ENCODE data around the gene GGA2. TPM values are rescaled to one million over a fixed set of nuclear protein-coding genes. Genes with fewer than 3 reads are reported as not detected.

The GGA2 gene
- total RNA-seq, 4 donors from 2014 or later: 19.4 to 53.8 (median 23.9) TPM

DNA sequence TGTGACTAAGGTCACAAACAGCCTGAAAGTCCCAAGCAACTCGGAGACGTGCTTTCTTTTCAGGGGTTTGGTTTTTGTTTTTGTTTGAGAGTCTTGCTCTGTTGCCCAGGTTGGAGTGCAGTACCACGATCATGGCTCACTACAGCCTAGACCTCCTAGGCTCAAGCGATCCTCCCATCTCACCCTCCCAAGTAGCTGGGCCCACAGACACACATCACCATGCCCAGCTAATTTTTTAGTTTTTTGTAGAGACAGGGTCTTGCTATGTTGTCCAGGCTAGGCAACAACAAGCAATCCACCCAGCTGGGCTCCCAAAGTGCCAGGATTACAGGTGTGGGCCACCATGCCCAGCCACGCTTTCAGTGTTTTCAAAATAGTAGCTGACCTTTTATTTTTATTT is 19.8 kb upstream of the GGA2 start:
- TF ChIP-seq, protein P1, sequence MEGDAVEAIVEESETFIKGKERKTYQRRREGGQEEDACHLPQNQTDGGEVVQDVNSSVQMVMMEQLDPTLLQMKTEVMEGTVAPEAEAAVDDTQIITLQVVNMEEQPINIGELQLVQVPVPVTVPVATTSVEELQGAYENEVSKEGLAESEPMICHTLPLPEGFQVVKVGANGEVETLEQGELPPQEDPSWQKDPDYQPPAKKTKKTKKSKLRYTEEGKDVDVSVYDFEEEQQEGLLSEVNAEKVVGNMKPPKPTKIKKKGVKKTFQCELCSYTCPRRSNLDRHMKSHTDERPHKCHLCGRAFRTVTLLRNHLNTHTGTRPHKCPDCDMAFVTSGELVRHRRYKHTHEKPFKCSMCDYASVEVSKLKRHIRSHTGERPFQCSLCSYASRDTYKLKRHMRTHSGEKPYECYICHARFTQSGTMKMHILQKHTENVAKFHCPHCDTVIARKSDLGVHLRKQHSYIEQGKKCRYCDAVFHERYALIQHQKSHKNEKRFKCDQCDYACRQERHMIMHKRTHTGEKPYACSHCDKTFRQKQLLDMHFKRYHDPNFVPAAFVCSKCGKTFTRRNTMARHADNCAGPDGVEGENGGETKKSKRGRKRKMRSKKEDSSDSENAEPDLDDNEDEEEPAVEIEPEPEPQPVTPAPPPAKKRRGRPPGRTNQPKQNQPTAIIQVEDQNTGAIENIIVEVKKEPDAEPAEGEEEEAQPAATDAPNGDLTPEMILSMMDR (IDR thresholded peaks at IDR 0.05): no peak
- no peak for TF ChIP-seq POLR2A (IDR thresholded peaks at IDR 0.05)
- 89 to 94% methylated on average over 5 of the region's 5 CpGs for WGBS, 2 donors
- DNase-seq: no peak
- no peak overlapping the region for H3K27ac ChIP-seq
- H3K4me3 ChIP-seq: no peak overlapping the region
- H3K9me3 ChIP-seq: no peaks in the 10 kb centered on the region
- intact Hi-C loops (cut with DNase I): no loop called here
- H3K27me3 ChIP-seq: no peaks in the 10 kb centered on the region
- H3K36me3 ChIP-seq: peaks cover 34 to 99% (median 42%) of the 10 kb centered on the region in 3 donors
- no peaks in the 10 kb centered on the region for H3K4me1 ChIP-seq

DNA sequence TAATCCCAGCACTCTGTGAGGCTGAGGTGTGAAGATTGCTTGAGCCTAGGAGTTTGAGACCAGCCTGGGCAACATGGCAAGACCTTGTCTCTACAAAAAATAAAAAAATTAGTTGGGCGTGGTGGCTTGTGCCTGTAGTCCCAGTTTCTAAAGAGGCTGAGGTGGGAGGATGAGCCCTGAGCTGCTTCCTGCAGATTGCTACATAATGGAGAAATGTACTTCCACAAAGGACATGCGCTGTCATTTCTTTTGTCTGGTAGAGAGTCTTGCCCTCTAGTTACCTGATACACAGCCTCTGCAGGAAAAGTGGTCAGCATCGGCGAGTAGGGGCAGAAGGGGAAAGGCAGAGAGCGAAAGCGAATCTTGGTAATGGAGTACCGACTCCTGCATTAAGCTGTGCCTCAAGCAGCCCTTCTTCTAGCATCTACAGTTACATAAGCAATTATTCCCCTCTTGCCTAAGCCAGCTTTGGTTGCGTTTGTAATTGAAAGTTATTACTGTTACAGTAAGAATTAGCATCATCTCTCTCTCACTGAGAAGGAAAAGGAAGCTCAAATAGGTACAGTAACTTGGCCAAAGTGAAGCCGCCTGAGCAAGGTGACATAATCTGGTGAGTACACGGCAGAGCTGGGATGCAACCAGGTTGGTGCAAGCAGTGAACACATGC is 18.5 kb upstream of the GGA2 start:
- H3K27ac ChIP-seq: no peak overlapping the region
- 78 to 86% methylated on average over 6 to 10 of the region's 10 CpGs for WGBS, 2 donors
- H3K9me3 ChIP-seq: no peaks in the 10 kb centered on the region
- peaks cover 29 to 99% (median 42%) of the 10 kb centered on the region in 3 donors for H3K36me3 ChIP-seq
- no peak for DNase-seq
- H3K4me1 ChIP-seq: no peaks in the 10 kb centered on the region
- intact Hi-C loops (cut with DNase I): no loop called here
- no peak for TF ChIP-seq POLR2A (IDR thresholded peaks at IDR 0.05)
- TF ChIP-seq, protein P1 (IDR thresholded peaks at IDR 0.05): no peak
- no peaks in the 10 kb centered on the region for H3K27me3 ChIP-seq
- H3K4me3 ChIP-seq: no peak overlapping the region

DNA sequence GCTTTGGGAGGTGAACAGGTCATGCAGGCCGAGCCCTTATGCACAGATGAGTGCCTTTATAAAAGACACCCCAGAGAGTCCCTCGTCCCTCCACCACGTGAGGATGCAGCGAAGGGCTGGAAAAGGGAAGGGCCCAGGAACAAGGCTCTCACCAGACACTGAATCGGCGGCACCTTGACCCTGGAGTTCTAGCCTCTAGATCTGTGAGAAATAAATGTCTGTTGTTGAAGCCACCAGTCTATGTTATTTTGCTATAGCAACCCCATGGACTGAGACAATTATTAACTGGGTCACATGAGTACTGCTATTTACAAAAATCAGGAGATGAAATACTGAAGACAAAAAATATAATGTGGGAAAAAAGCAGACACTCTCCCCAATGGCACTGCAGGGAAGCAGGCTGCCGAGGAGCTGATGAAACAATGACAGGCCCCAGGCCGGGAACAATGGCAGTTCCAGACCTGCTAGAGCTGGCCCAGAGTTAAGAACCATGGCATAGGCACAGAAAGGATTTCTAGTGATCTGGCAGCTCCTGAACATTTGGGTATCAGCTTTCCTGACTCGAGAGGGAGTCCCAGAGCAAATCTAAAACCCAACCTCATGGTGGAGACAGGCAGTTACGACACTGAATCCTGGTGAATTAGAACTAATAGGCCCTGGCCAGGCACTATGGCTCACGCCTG is 17.8 kb upstream of the GGA2 start:
- H3K27me3 ChIP-seq: no peaks in the 10 kb centered on the region
- peaks cover 29 to 99% (median 42%) of the 10 kb centered on the region in 3 donors for H3K36me3 ChIP-seq
- no peaks in the 10 kb centered on the region for H3K4me1 ChIP-seq
- no peak overlapping the region for H3K27ac ChIP-seq
- TF ChIP-seq, protein P1 (IDR thresholded peaks at IDR 0.05): no peak
- TF ChIP-seq POLR2A (IDR thresholded peaks at IDR 0.05): no peak
- 59 to 79% methylated on average over 7 to 11 of the region's 11 CpGs for WGBS, 2 donors
- H3K4me3 ChIP-seq: no peak overlapping the region
- H3K9me3 ChIP-seq: no peaks in the 10 kb centered on the region
- intact Hi-C loops (cut with DNase I): no loop called here
- DNase-seq: no peak

DNA sequence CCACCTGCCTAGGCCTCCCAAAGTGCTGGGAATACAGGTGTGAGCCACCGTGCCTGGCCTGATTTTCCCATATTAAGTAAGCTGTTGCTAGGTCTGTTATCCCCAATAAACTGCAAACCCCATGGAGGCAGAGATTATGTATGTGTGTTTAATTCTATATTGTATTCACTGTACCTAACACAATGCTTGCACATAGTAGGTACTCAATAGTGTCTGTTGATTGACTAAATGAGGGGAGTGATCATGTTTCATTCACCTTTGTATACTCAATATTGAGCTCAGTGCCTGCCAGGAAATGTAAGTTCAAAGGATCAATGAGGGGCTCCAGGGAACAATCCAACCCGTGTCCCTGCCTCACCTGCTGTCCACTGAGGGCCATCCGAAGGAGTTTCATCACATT is 14.6 kb upstream of the GGA2 start:
- H3K36me3 ChIP-seq: peaks cover 18 to 98% (median 30%) of the 10 kb centered on the region in 3 donors
- no peaks in the 10 kb centered on the region for H3K9me3 ChIP-seq
- WGBS, 2 donors: 94 to 100% methylated on average over 2 to 3 of the region's 3 CpGs
- no peak for DNase-seq
- intact Hi-C loops (cut with DNase I): no loop called here
- H3K27me3 ChIP-seq: no peaks in the 10 kb centered on the region
- no peaks in the 10 kb centered on the region for H3K4me1 ChIP-seq
- no peak overlapping the region for H3K4me3 ChIP-seq
- TF ChIP-seq POLR2A (IDR thresholded peaks at IDR 0.05): no peak
- TF ChIP-seq, protein P1 (IDR thresholded peaks at IDR 0.05): no peak
- H3K27ac ChIP-seq: no peak overlapping the region

DNA sequence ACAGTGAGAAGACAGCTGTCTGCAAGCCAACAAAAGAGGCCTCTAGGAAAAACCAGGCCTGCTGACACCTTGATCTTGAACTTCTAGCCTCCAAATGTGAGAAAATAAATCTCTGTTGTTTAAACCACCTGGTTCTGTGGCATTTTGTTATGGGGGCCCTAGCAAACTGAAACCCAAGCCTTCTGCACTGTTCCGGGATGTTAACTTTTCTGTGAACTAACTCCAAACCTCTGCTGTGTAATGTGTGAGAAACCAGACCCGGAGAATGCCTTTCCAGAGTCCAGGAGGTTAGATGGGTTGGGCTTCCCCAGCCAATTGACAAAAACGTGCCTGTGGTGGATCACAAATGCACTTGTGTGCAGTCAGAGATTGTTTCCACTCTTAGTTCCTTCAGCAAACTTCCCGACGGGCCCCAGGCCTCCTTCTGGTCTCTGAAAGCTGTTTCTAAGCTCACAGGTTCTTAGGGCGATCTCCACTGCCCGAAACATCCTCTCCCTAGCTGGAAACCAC is 13.6 kb upstream of the GGA2 start:
- no peaks in the 10 kb centered on the region for H3K27me3 ChIP-seq
- H3K36me3 ChIP-seq: peaks cover 14 to 97% (median 27%) of the 10 kb centered on the region in 3 donors
- H3K9me3 ChIP-seq: no peaks in the 10 kb centered on the region
- H3K4me3 ChIP-seq: no peak overlapping the region
- TF ChIP-seq, protein P1 (IDR thresholded peaks at IDR 0.05): no peak
- TF ChIP-seq POLR2A (IDR thresholded peaks at IDR 0.05): no peak
- no peak overlapping the region for H3K27ac ChIP-seq
- DNase-seq: no peak
- no peaks in the 10 kb centered on the region for H3K4me1 ChIP-seq
- 83 to 94% methylated on average over 5 to 7 of the region's 7 CpGs for WGBS, 2 donors
- intact Hi-C loops (cut with DNase I): no loop called here

All from esophagus squamous epithelium (tissue), 5 donors.